HG02798 (cell line): ENCODE measurements around the gene GPSM1.

Source experiments
- ATAC-seq: cut with Tn5 transposase; IDR thresholded peaks from one replicate; pipeline ENCODE4 v1.9.1; 2021; ENCODE audit warnings: mild to moderate bottlenecking; ENCODE audit not compliant: unreplicated experiment, poor library complexity

The GPSM1 gene

GRCh38 chr9:136386018-136386417, 58.7 kb downstream of the GPSM1 start:
- no peak for ATAC-seq

GRCh38 chr9:136387217-136387616, 59.9 kb downstream of the GPSM1 start:
- ATAC-seq, result no peak

- no peak for ATAC-seq
Measured at GRCh38 chr9:136389396-136389795, 62.1 kb downstream of the GPSM1 start.

- no peak for ATAC-seq
Measured at GRCh38 chr9:136391737-136392537, 64.6 kb downstream of the GPSM1 start.

GRCh38 chr9:136392538-136393449, 65.5 kb downstream of the GPSM1 start:
- ATAC-seq, result no peak

GRCh38 chr9:136393531-136393930, 66.2 kb downstream of the GPSM1 start:
- no peak for ATAC-seq

- no peak for ATAC-seq
Measured at GRCh38 chr9:136394312-136395019, 67.1 kb downstream of the GPSM1 start.

GRCh38 chr9:136395020-136395340, 67.6 kb downstream of the GPSM1 start:
- ATAC-seq, result no peak

GRCh38 chr9:136395345-136396218, 68.2 kb downstream of the GPSM1 start:
- no peak for ATAC-seq

GRCh38 chr9:136396219-136396515, 68.8 kb downstream of the GPSM1 start:
- ATAC-seq, result no peak

- no peak for ATAC-seq
Measured at GRCh38 chr9:136397643-136398042, 70.3 kb downstream of the GPSM1 start.

- ATAC-seq, result no peak
Measured at GRCh38 chr9:136398286-136398685, 70.9 kb downstream of the GPSM1 start.

GRCh38 chr9:136399176-136400037, 72.1 kb downstream of the GPSM1 start:
- peak; percentile 25 for ATAC-seq

- ATAC-seq, result peak; percentile 78
Measured at GRCh38 chr9:136400038-136400834, 72.9 kb downstream of the GPSM1 start, which contains the start of gene SNAPC4. Gene SNAPC4, minus strand, starts transcription at chr9:136400170. Its CDS starts 1,742 bp downstream, at chr9:136398428.

- ATAC-seq, result no peak
Measured at GRCh38 chr9:136401173-136401922, 74.0 kb downstream of the GPSM1 start.

GRCh38 chr9:136402067-136402466, 74.7 kb downstream of the GPSM1 start:
- no peak for ATAC-seq

- ATAC-seq, result peak; percentile 34
Measured at GRCh38 chr9:136403538-136403914, 76.2 kb downstream of the GPSM1 start.
